ENCODE data around the gene RPP25. TPM values are rescaled to one million over a fixed set of nuclear protein-coding genes. Genes with fewer than 3 reads are reported as not detected.
A peak's percentile ranks its signal among the peaks of the same experiment; 100 is the strongest.
"Not testable (repeated sequence)": the region's sequence is repeated elsewhere in the genome, so short reads cannot be mapped to it uniquely, and the experiment has no call there.

The RPP25 gene
- total and polyA plus RNA-seq, 3 donors from 2014 or later, result 6.5 to 15.9 (median 6.8) TPM

DNA sequence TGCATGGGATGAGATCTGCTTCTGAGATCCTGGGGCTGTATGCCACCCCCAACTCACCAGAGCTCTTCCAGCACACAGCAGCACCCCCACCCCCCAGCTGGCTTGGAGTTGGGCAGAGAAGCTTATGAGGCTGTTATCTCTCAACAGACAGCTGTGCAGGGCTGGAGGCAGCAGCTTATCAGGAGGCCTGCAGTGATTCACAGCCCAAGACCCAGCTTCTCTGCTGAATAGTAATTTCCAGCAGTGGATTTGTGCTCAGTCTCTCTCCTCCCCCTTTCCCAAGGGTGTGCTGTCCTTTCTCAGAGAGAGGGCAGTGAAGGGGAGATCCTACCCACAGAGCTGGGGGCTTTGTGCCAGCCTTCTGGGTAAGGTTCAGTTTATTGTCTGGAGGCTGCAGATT, 2.1 kb downstream of the RPP25 start:
- Histone ChIP-seq H3K4me1 (peaks cover 34% of the 10 kb centered on the region), H3K36me3 (ENCODE audit: low read depth, missing control alignments) (no peaks in the 10 kb centered on the region), H3K4me3 (peak overlapping the region; percentile 62 to 68), H3K27me3 (no peaks in the 10 kb centered on the region), H3K27ac (peak overlapping the region in 1 of 2 donors; percentile 89), H3K9me3 (no peaks in the 10 kb centered on the region)
- peak; percentile 59 for DNase-seq
- TF ChIP-seq, protein P1, sequence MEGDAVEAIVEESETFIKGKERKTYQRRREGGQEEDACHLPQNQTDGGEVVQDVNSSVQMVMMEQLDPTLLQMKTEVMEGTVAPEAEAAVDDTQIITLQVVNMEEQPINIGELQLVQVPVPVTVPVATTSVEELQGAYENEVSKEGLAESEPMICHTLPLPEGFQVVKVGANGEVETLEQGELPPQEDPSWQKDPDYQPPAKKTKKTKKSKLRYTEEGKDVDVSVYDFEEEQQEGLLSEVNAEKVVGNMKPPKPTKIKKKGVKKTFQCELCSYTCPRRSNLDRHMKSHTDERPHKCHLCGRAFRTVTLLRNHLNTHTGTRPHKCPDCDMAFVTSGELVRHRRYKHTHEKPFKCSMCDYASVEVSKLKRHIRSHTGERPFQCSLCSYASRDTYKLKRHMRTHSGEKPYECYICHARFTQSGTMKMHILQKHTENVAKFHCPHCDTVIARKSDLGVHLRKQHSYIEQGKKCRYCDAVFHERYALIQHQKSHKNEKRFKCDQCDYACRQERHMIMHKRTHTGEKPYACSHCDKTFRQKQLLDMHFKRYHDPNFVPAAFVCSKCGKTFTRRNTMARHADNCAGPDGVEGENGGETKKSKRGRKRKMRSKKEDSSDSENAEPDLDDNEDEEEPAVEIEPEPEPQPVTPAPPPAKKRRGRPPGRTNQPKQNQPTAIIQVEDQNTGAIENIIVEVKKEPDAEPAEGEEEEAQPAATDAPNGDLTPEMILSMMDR (IDR thresholded peaks at IDR 0.05), result no peak
- no peak for TF ChIP-seq POLR2A (IDR thresholded peaks at IDR 0.05)
- intact Hi-C loops (cut with DNase I; ENCODE audit: low total_unique reads), result loop anchor here (10.0 kb wide), 1 partner anchor 320 kb away; no protein-coding TSS in a partner anchor

- H3K9me3 ChIP-seq, result no peaks in the 10 kb centered on the region
- 65 to 73% methylated on average over 3 of the region's 3 CpGs for WGBS, 2 donors
Measured at GRCh38 chr15:74951006-74951405, 5.6 kb downstream of the RPP25 start.

GRCh38 chr15:74950078-74950908, 6.3 kb downstream of the RPP25 start:
- intact Hi-C loops (cut with DNase I; ENCODE audit: low total_unique reads), result loop anchor here (10.0 kb wide), 1 partner anchor 315 kb away; no protein-coding TSS in a partner anchor
- TF ChIP-seq, protein P1 (IDR thresholded peaks at IDR 0.05), result peak; percentile 98 to 99 (median 99)
- no peak for TF ChIP-seq POLR2A (IDR thresholded peaks at IDR 0.05)
- H3K9me3 ChIP-seq, result no peaks in the 10 kb centered on the region
- WGBS, 2 donors, result 46% methylated on average over 7 of the region's 7 CpGs
- no peaks in the 10 kb centered on the region for H3K36me3 ChIP-seq (ENCODE audit: low read depth, missing control alignments)
- H3K4me1 ChIP-seq, result peaks cover 16% of the 10 kb centered on the region
- H3K27ac ChIP-seq, result no peak overlapping the region
- H3K4me3 ChIP-seq, result no peak overlapping the region
- DNase-seq, result peak; percentile 91
- H3K27me3 ChIP-seq, result no peaks in the 10 kb centered on the region

More at GRCh38 chr15:74951006-74951405, 5.6 kb downstream of the RPP25 start:
- Histone ChIP-seq H3K27me3 (no peaks in the 10 kb centered on the region), H3K4me3 (no peak overlapping the region), H3K27ac (no peak overlapping the region), H3K4me1 (peaks cover 16% of the 10 kb centered on the region), H3K36me3 (ENCODE audit: low read depth, missing control alignments) (no peaks in the 10 kb centered on the region)
- DNase-seq, result no peak
- intact Hi-C loops (cut with DNase I; ENCODE audit: low total_unique reads), result loop anchor here (10.0 kb wide), 1 partner anchor 316 kb away; no protein-coding TSS in a partner anchor
- no peak for TF ChIP-seq POLR2A (IDR thresholded peaks at IDR 0.05)

DNA sequence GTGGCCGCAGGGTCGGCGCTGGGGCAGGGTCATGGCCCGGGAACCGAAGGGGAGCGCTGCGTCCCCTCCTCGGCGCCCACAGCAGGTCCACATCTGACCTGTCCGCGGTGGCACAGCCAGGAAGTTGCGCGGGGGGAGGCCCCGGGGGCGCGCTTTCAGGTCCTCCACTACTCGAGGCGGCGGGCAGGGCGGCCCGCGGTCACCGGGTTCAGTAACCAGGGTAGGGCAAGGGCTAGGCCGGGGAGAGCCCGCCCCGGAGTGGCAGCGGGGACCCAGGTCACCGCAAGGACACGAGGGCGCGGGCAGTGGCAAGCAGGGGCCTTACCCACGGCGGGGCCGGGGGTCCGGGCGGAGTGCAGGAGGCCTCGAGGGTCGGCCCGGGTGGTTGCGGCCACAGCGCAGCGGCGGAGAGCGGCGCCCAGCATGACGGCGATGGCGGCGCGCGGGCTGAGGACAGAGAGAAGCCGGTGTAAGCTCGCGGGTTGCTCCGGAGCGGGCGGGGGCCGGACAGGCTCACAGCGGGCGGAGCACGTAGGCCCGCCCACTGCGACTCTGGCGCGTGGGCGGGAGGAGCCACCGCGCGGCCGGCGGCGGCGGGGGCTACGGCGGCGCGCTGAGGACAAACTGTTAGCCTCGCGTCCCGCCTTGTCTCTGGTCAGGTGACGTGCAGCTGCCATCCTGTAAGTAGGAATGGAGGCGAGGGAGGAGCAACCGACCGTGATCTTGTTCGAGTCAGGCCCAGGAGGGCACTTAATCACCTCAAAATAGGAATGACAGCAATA, 18.8 kb downstream of the RPP25 start, which contains the start of gene COX5A:
Gene COX5A (minus strand): TSS at position 484 of the 782 bp plus-strand sequence. CDS start 59 bp downstream, at position 425.
- H3K9me3 ChIP-seq, result no peaks in the 10 kb centered on the region
- peak within 1 kb of the TSS; percentile 96 to 100 for H3K4me3 ChIP-seq
- H3K27me3 ChIP-seq, result no peaks in the 10 kb centered on the region
- TF ChIP-seq POLR2A (IDR thresholded peaks at IDR 0.05), result no peak
- TF ChIP-seq, protein P1 (IDR thresholded peaks at IDR 0.05), result no peak
- intact Hi-C loops (cut with DNase I; ENCODE audit: low total_unique reads), result no loop called here
- H3K27ac ChIP-seq, result peak within 1 kb of the TSS; percentile 86 to 91
- H3K4me1 ChIP-seq, result peaks cover 13% of the 10 kb centered on the region
- 0% methylated on average over 9 to 59 of the region's 85 CpGs for WGBS, 2 donors
- DNase-seq, result peak; percentile 97
- H3K36me3 ChIP-seq (ENCODE audit: low read depth, missing control alignments), result no peaks in the 10 kb centered on the region

DNA sequence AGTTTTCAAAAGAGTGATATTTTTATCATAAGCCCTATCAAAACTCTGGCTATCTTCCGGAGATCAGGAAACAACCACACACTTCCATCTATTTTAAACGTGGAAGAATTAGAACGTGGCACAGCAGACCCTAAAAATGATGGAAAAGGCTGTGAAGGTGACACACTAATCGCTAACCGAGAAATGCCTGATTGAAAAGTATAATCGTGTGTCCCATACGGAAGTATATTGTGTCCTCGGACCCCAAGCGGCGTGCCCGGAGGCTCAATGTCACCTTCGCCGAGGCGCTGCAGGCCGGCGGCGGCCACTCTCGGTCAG, 19.3 kb downstream of the RPP25 start:
- intact Hi-C loops (cut with DNase I; ENCODE audit: low total_unique reads), result no loop called here
- peak overlapping the region; percentile 96 to 100 for H3K4me3 ChIP-seq
- H3K4me1 ChIP-seq, result peaks cover 13% of the 10 kb centered on the region
- TF ChIP-seq POLR2A (IDR thresholded peaks at IDR 0.05), result no peak
- TF ChIP-seq, protein P1 (IDR thresholded peaks at IDR 0.05), result no peak
- H3K9me3 ChIP-seq, result no peaks in the 10 kb centered on the region
- H3K36me3 ChIP-seq (ENCODE audit: low read depth, missing control alignments), result no peaks in the 10 kb centered on the region
- no peaks in the 10 kb centered on the region for H3K27me3 ChIP-seq
- 0% methylated on average over 12 to 18 of the region's 18 CpGs for WGBS, 2 donors
- no peak for DNase-seq
- H3K27ac ChIP-seq, result peak overlapping the region; percentile 86 to 91

DNA sequence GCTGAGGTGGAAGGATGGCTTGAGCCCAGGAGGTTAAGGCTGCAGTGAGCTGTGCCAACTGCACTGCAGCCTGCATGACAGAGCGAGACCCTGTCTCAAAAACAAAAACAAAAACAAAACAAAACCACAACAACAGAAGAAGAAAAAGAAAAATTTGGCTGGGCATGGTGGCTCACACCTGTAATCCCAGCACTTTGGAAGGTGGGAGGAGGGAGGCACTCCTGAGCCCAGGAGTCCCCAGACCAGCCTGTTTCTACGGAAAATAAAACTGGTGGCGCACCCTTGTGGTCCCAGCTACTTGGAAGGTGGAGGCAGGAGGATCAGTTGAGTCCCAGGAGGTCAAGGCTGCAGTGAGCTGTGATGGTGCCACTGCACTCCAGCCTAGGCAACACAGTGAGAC, 21.4 kb downstream of the RPP25 start:
- H3K4me3 ChIP-seq; H3K27me3 ChIP-seq; DNase-seq; intact Hi-C loops (cut with DNase I; ENCODE audit: low total_unique reads); H3K27ac ChIP-seq; H3K9me3 ChIP-seq; H3K36me3 ChIP-seq (ENCODE audit: low read depth, missing control alignments): not testable (repeated sequence)
- 84 to 95% methylated on average over 3 of the region's 3 CpGs for WGBS, 2 donors
- peaks cover 13% of the 10 kb centered on the region for H3K4me1 ChIP-seq
